HG03558 (cell line): ENCODE data around the gene EXOC8.
"Not testable (repeated sequence)": the region's sequence is repeated elsewhere in the genome, so short reads cannot be mapped to it uniquely, and the experiment has no call there.

ENCODE experiments used
- ATAC-seq: cut with Tn5 transposase; IDR thresholded peaks from one replicate; pipeline ENCODE4 v1.9.1; 2021; ENCODE audit warnings: moderate number of reproducible peaks; ENCODE audit not compliant: unreplicated experiment; ENCODE audit errors: extremely low read depth

EXOC8 gene

GRCh38 chr1:231354330-231355020 lies 16.8 kb upstream of the EXOC8 start:
- no peak for ATAC-seq

- no peak for ATAC-seq
These were observed 15.4 kb upstream of the EXOC8 start for GRCh38 chr1:231353086-231353485.

- no peak for ATAC-seq
These were observed 14.2 kb upstream of the EXOC8 start for GRCh38 chr1:231351816-231352215.

- not testable (repeated sequence) for ATAC-seq
These were observed 11.2 kb upstream of the EXOC8 start for GRCh38 chr1:231348856-231349255.

- no peak for ATAC-seq
These were observed 10.8 kb upstream of the EXOC8 start for GRCh38 chr1:231348442-231348841.

GRCh38 chr1:231347961-231348360 lies 10.3 kb upstream of the EXOC8 start:
- ATAC-seq, result no peak

- ATAC-seq, result no peak
These were observed 2.8 kb upstream of the EXOC8 start for GRCh38 chr1:231340328-231341013.

- peak; percentile 12 for ATAC-seq
These were observed 847 bp upstream of the EXOC8 start, which contains the start of gene SPRTN for GRCh38 chr1:231338270-231339128. Gene SPRTN, plus strand, starts transcription at chr1:231338293. Its CDS starts 91 bp downstream, at chr1:231338384.

- ATAC-seq, result no peak
These were observed 595 bp downstream of the EXOC8 start for GRCh38 chr1:231337043-231337471.

- no peak for ATAC-seq
These were observed 1.7 kb downstream of the EXOC8 start for GRCh38 chr1:231335663-231336602.

- no peak for ATAC-seq
These were observed 2.7 kb downstream of the EXOC8 start for GRCh38 chr1:231334952-231335351.

GRCh38 chr1:231334079-231334666 lies 3.5 kb downstream of the EXOC8 start:
- no peak for ATAC-seq

- ATAC-seq, result no peak
These were observed 4.9 kb downstream of the EXOC8 start for GRCh38 chr1:231332761-231333160.

GRCh38 chr1:231329483-231329882 lies 8.2 kb downstream of the EXOC8 start:
- no peak for ATAC-seq

- ATAC-seq, result no peak
These were observed 10.0 kb downstream of the EXOC8 start for GRCh38 chr1:231327617-231328016.

- no peak for ATAC-seq
These were observed 11.4 kb downstream of the EXOC8 start for GRCh38 chr1:231326248-231326647.

- ATAC-seq, result no peak
These were observed 13.0 kb downstream of the EXOC8 start for GRCh38 chr1:231324660-231325059.

- ATAC-seq, result no peak
These were observed 14.6 kb downstream of the EXOC8 start for GRCh38 chr1:231322880-231323530.

- no peak for ATAC-seq
These were observed 18.6 kb downstream of the EXOC8 start for GRCh38 chr1:231319080-231319479.
